ENCODE measurements around the gene SYNPO2L.
"Not testable (repeated sequence)": the region's sequence is repeated elsewhere in the genome, so short reads cannot be mapped to it uniquely, and the experiment has no call there.

SYNPO2L gene

DNA sequence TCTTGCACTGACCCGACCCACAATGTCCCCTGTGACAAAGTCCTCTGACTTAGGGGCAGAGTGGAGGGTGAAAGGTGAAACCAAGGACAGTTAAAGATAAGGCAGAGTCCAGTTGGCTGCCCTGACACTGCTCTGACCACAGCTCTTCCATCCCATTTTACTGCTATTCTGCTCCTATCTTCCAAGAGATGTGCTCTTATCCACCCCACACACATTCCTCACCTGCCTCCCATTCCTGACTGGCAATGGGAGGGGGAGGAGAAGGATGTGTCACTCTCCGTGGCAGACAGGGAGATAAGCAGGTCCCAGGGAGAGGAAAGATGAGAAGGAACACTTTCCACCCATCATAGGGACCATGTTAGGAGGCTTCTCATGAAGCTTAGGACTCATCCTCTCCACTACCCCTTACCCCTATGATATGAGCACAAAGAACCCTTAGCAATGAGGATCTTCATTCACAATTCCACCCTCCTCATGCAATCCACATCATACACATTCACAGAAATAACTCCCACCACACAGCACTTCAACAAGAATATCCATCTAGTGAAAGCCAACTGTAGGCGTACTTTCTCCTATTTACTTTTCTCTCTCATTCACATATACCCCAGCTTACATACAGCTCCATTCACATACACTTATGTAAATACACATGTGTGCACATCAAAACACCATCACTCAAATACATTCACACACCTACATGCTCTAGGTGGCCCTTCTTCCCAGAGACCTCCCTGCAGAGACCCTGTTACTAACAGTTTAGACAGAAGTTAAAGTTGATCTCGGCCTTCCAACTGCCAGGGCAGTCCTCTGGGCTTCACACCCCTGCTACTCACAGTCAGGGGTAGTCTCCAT lies 6.6 kb downstream of the SYNPO2L start:
- no peak for DNase-seq (ENCODE audit: low read depth)

DNA sequence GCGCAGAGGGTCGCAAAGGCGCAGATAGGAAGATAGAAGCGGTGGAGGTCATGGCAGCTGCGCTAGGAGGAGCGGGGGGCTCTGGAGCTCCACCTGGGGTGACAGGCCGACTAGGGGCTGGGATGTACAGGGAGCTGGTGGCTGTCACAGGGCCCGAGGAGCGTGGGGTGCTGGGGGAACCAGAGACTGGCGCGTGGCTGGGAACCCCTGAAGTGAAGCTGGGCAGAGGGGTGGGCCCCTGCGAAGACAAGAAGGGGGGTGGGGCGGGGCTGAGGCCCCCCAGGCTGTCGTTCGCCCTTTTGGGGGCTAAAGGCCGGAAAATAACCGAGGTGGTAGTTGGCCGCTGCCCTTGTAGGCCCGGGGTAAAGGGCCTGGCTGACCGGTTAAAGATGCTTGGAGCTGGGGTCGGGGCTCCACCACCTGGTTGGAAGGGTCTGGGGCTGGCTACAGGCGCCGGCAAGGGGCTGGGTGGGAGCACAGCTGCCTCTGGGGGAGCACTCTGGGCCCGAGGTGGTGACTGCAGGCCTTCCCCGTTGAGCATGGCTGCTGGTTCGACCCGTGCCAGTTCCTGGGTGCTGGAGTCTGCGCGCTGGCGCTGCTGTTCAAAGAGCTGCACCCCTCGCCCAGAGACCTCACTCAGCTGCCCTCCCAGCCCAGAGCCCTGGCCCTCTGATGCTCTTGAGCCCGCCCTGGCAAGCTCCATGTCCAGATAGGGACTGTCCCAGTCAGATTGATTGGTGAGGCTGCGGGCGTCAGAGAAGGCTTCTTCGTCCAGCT lies 7.8 kb downstream of the SYNPO2L start:
- DNase-seq (ENCODE audit: low read depth) = no peak

DNA sequence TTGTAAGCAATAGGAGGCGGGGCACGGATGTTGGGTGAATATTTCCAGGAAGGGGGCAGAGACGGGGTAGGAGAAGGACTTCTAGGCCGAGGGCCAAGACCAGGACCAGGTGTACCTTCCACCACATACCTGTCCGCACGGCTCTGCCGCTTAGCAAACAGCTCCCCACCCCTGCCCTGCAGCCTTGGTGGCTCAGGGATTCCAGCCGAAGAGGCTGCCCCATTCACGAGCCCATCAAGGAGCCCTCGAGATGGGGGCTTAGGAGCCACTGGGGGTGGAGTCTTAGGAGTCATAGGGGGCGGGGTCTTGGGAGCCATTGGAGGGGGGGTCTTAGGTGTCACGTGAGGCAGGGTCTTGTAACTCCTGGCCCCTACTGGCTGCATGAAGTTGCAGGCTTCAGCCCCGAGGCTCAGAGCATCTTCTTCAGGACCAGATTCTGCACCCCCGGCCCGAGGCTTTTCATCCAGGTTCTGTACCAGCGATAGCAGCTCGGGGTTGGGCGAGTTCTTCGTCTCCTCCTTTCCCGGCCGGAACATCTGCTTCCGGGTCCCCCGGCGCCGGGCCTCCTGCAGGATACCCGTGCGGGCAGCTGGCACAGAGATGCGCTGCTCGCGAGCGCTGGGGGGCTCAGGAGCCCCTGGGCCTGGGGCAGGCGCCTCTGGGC lies 8.5 kb downstream of the SYNPO2L start:
- DNase-seq (ENCODE audit: low read depth) = no peak

DNA sequence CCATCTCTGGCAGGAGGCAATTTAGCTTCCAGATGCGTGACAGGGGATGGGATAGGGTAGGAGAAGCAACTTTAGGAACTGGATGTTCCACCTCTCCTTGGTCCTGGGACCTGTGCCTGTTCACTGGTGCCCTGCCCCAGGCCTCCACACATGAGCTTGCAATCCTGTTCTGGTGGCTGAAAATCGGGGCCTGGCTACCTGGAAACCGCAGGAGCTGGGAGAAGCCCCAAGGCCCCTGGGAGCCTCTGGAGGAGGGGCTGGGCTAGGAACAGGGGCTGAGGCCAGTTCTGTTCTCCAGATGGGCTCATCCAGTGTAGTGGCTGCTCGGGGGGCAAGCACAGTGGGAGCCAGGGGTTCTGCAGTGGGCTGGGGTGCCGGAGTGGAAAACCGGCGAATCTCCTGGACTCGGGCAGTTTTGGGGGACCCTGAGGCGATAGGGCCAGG lies 9.2 kb downstream of the SYNPO2L start:
- no peak for DNase-seq (ENCODE audit: low read depth)

DNA sequence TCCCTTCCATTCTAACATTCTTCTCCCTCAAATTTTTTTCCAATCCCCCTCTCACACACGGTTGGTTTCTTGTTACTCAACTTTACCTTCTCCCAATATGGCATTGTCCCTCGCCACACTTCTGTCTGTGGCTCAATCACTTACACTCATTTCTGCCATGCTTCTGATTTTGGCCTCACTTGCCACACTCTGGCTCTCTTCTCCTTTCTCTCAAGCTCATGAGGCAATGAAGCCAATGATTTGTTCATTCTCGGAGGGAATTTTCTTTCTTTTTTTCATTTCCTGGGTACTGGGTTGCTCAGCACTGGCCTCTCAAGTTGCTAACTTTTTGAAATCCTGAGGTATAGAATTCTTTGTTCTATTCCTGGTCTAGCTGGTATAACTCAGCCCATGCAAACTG lies 10.6 kb downstream of the SYNPO2L start:
- DNase-seq (ENCODE audit: low read depth) = no peak

DNA sequence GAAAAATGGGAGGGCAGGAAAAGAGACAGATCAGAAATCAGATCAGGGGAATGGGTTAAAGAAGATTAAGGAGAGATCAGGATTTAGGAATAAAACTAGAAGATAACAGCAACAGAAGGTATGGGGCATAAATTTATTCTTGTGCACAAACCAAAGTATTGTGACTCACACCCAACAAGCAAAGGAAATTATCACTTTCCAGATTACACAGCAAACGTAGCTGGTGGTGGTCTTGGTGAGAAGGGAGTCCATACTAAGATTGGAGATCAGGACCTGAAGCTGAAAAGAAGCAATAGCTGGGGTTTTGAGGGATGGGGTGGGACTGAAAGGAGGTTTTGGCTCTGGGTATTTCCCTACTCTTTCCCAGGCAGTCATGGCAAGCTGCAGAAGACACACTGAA lies 11.1 kb downstream of the SYNPO2L start:
- DNase-seq (ENCODE audit: low read depth) = no peak

DNA sequence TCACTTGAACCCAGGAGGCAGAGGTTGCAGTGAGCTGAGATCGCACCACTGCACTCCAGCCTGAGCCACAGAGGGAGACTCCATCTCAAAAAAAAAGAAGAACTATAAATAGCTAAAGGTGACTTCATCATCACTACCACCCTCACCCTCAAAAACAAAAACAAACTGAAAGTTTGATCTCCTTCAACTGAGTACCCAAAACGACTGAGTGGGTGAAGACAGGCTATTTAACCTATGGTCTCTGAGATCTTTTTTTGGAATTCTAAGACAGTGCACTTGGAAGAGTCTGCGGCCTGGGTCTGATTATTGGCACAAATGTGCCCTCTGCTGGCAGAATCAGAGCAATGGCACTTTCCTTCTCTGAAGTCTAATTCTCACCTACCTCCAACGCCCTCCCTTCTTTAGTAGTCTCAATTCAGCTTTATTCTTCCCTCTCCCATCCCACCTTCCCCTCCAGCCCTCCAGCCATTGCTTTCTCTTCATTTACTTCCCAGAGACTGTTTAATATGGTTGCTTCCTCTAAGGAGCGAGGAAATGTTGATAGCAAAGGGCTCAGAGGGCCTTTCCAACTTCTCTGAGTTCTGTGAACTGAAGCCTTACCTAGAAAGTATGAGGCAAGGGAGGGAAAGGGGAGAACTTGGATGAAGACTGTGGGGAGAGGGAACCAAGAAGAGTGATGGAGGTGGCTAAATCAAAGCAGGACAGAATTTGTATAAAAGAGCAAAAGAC lies 11.7 kb downstream of the SYNPO2L start:
- DNase-seq (ENCODE audit: low read depth) = peak; percentile 13

DNA sequence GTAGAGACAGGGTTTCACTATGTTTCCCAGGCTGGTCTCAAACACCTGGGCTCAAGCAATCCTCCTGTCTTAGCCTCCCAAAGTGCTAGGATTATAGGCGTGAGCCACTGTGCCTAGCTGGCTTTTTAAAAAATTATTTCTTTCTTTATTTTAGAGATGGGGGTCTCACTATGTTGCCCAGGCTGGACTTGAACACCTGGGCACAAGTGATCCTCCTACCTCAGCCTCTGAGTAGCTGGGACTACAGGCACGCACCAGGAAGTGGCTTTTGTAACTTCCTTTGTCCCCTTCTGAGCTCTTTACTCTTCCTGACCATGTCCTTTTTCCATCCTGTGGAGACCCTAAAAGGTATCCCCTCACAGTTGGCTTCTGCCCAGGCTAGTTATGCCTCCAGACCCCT lies 12.5 kb downstream of the SYNPO2L start:
- DNase-seq (ENCODE audit: low read depth) = no peak

DNA sequence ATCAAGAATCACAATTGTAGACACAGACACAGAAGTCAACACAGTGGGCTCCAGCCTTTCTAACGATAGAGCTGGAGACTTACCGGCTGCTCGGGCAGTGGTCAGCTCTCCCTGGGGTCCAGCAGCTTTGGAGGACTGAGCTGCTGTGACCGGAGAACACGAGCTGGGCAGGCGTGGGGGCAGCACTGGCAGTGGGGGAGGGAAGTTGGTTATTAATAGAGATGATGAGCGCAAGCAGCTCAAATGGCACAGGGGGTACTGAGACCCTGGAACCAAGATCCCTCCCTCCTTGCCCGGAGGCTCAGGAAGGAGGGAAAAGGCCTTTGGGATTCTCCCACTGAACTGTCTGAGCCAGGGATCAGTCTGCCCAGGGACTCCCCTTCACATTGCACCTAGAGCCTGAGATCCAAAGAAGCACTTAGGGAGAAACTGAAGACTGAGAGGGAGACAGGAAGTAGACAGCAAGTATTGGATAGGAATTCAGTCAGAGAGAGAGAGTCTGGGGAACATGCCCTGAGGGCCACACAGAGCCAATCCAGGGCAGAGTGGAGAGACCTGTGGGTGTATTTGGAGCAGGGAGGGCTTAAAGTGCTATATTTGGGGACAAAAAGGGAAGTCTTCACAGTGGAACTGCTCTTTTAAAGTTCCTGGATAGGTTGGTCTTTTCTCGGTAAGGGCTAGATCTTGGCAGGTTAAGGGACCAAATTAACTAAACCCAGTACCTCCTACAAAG lies 14.3 kb downstream of the SYNPO2L start, which contains the start of gene MYOZ1:
Gene MYOZ1, minus strand, starts transcription at position 147 of the 733 bp plus-strand sequence. CDS start 1,457 bp downstream, outside the sequence.
- no peak for DNase-seq (ENCODE audit: low read depth)

DNA sequence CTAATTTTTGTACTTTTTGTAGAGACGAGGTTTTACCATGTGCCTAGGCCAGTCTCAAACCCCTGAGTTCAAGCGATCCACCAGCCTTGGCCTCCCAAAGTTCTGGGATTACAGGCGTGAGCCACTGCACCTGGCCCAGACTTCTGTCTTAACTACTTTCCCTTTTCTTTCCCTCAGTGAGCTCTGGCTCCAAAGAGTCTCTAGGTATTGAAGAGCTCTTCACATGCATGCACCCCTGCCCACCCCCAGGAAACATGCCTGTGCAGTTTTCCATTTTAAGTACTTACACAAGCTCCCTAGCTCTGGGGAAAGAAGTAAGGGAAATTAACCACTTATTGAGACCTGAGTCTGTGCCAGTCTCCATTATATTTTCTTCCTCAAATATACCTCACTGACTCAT lies 16.5 kb downstream of the SYNPO2L start:
- no peak for DNase-seq (ENCODE audit: low read depth)

DNA sequence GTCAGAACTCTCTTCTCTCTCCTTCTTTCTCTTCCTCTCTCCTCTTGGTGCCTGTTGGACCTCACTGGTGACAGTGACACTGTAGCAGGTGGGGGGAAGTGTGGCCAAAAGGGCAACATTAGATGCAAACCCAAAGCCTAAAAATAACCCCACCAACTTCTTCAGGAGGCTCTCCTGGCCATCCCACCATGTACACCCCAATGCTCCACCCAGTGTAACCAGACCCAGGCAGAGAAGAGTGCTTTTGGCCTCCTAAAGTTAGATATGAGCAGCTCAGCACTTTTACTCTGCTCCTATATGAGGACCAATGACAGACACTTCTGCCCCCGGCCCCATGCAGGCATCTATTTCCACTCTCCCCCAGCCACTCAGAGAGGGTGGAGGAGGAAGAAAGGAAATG lies 20.0 kb downstream of the SYNPO2L start:
- no peak for DNase-seq (ENCODE audit: low read depth)

DNA sequence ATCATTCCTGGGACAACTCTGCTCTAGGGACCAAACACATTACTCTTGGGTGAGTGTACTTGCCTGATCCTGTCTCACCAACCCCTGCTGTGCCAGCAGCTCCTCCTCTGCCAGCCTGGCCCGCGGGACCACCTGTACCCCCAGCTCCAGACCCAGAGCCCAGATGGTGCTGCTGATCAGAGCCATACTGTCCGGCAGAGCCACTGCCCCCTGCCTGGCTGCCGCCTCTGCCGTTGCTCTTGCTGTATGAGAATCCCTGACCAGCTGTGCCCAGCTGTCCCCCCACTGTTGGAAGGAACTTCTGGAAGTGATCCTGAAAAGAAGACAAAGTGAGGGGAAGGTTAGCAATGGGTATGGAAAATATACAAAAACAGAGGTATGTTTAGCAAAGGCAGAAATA lies 21.4 kb downstream of the SYNPO2L start:
- no peak for DNase-seq (ENCODE audit: low read depth)

DNA sequence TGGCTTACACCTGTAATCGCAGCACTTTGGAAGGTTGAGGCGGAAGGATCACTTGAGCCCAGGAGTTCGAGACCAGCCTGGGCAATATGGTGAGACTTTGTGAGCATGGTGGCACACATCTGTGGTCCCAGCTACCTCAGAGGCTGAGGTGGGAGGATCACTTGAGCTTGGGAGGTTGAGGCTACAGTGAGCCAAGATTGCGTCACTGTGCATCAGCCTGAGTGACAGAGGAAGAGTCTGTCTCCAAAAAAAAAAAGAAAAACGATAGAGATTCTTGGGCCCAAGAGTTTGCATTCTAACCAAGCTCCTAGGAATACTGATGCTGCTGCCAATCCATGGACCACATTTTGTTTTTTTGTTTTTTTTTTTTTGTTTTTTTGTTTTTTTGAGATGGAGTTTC lies 26.7 kb downstream of the SYNPO2L start:
- no peak for DNase-seq (ENCODE audit: low read depth)

DNA sequence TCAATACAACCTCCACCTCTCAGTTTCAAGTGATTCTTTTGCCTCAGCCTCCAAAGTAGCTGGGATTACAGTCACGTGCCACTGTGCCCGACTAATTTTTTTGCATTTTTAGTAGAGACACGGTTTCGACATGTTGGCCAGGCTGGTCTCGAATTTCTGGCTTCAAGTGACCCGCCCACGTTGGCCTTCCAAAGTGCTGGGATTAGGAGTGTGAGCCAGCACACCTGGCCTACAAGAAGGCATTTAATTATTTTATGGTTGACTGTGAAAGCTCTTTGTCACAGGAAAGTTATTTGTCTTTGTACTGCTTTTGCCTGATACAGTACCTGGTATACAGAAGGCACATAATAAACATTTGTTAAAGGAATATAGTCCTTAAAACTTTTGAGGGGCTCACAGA lies 27.4 kb downstream of the SYNPO2L start:
- no peak for DNase-seq (ENCODE audit: low read depth)

DNA sequence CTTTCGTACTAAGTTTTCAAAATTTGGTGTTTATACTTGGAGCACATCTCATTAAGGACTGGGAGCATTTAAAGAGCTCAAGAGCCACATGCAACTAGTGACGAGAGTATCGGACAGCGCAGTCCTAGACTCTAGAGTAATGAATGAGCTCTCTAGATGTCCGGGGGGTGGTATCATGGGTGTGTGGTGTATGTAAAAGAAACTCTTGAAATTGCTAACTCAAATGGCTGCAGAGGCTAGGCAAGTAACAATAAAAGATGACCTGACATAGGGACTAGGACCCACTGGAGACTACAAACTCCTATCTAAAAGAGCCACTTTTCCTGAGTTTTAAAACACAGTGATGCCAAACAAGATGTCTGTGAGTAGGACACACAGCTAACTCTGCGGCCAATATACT lies 28.5 kb downstream of the SYNPO2L start:
- no peak for DNase-seq (ENCODE audit: low read depth)

DNA sequence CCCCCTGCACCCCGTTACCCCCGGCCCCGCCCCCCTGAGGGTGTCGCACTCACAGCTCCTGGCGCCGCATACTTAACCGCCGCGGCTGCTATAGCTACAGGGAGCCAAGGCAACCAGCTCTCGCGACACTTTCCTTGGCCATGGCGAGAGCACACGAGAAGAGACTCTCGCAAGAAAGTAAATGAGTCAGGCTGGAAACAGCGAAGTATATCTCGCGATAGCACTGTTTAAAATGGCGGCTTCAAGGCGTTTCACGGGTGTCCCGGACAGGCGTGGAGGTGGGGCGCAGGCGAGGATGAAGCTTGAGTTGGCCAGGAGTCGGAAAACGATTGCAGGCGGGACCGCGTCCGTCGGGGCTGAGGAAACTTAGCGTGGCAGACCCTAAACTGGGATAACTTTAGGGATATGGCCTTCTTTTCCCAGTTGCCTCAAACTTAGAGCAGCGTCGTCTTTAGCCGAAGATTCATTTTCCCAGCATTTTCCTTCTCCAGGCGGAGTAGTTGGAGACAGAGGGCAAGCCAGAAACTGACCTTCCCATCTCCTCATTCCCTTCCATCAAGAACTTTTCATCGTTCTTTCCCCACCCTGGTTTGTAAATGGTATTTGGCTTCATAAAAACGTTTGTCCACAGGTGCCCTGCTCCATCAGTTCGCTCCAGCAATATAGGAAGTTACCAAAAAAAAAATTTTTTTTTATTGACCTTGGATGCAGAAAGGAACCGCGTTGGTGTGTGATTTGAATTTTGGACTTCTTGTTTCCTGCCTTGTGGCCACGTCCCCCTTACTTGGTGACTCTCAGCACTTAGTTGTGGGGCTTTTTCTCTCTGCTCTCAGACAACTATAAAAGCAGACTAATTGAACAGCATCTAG lies 29.7 kb downstream of the SYNPO2L start:
- DNase-seq (ENCODE audit: low read depth) = peak; percentile 84

DNA sequence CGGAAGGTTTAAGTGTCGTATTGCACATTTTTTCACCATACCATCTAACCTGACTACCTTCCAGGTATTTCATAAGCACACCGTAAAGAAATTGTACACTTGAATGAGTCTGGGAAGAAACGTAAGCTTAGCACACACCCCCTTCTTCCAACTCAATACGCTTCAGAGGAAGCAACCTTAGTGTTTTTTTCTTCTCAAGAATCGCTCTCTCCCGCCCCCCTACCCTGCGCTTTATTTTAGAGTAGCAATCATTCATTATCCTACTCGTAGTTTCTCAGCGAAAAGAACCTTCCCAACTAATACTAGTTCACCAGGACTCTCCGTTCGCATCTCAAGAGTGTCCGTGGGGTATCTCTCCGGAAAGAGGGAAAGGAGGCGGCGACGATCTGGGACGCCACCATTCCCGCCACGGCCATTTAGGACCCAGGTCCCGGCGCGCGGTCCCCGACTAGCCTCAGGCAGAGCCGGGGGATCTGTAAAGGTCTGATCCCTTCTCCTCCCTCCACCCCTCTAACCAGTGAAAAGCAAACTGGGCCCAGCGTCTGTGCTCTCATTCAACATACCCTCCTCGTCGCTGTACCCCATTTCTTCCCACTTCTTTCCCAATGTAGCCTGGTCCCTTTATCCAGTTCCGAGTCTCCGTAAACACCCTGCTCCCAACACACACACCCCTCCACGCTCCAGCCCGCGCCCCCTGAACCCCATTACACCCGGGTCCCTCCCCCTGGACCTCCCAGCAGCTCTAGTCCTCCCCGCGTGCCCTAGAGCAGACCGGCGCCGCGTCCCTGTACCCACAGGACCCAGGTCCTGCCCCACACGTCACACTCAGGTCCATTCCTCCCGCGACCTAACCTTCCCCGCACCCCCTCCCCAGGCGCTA lies 30.6 kb downstream of the SYNPO2L start:
- DNase-seq (ENCODE audit: low read depth) = no peak

DNA sequence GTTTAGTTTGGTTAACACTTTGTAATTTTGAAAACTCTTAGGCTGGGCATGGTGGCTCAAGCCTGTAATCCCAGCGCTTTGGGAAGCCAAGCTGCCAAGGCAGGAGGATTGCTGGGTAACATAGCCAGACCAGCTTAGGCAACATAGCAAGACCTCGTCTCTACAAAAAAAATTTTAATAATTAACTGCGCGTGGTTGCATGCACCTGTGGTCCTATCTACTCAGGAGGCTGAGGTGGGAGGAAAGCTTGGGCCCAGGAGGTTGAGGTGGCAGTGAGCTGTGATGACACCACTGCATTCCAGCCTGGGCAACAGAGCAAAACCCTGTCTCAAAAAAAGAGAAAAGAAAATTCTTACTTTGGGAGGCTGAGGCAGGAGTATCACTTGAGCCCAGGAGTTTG lies 32.8 kb downstream of the SYNPO2L start:
- DNase-seq (ENCODE audit: low read depth) = no peak

DNA sequence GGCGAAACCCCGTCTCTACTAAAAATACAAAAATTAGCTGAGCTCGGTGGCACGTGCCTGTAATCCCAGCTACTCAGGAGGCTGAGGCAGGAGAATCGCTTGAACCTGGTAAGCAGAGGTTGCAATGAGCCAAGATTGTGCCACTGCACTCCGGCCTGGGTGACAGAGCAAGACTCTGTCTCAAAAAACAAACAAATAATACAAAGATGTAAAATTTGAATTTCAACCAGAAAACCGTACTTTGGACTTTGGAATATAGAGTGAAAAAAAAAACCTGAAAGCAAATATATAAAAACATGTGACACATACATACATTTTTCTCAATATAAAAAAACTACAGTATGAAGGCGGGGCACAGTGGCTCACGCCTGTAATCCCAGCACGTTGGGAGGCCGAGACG lies 34.9 kb downstream of the SYNPO2L start:
- not testable (repeated sequence) for DNase-seq (ENCODE audit: low read depth)
